GM23248 (cell line): Measurements from ENCODE around the gene UBXN10.
"Not testable (repeated sequence)": the region's sequence is repeated elsewhere in the genome, so short reads cannot be mapped to it uniquely, and the experiment has no call there.

ENCODE experiments used
- EZH2 ChIP-seq: fragments of 200-600 bp; sonication (generic); IDR thresholded peaks from 2 replicates; pipeline ENCODE4 v1.6.1; 2018; ENCODE audit warnings: antibody characterized with exemption, mild to moderate bottlenecking; ENCODE audit not compliant: insufficient read depth, poor library complexity, severe bottlenecking
- EZH2phosphoT487 ChIP-seq: fragments of 200-600 bp; sonication (generic); IDR thresholded peaks from 2 replicates; pipeline ENCODE4 v1.6.1; 2018; ENCODE audit warnings: antibody characterized with exemption, moderate library complexity, mild to moderate bottlenecking, low read depth; ENCODE audit not compliant: insufficient read depth

DNA sequence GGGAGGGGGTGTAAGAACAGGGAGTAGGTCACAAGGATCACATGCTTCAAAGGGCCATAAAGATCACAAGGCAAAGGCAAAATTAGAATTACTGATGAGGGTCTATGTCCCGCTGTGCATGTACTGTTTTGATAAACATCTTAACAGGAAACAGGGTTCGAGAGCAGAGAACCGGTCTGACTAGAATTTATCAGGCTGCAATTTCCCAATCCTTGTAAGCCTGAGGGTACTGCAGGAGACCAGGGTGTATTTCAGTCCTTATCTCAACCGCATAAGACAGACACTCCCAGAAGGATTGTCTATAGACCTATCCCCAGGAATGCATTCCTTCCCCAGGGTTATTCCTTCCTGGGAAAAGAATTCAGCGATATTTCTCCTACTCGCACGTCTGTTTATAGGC is 46.7 kb downstream of the UBXN10 start:
- TF ChIP-seq EZH2phosphoT487, EZH2: not testable (repeated sequence)
